Suprapubic skin (tissue), 4 donors: ENCODE results near the gene SCAI.

ENCODE experiments used
- CTCF ChIP-seq, 2 donors: fragments of 200-600 bp in 1 of 2; fragments of 450-650 bp in 1 of 2; sonication (generic) in 1 of 2; IDR thresholded peaks; one replicate each; pipeline ENCODE4 v1.5.1; 2016 to 2019; ENCODE audit warnings: antibody characterized with exemption in 2 of 2, mild to moderate bottlenecking in 1 of 2, moderate library complexity in 1 of 2
- POLR2A ChIP-seq, 2 donors: fragments of 450-650 bp; IDR thresholded peaks; one replicate each; pipeline ENCODE4 v1.6.1; 2017; ENCODE audit warnings: antibody characterized with exemption in 2 of 2, mild to moderate bottlenecking in 2 of 2, moderate library complexity in 2 of 2
- POLR2AphosphoS5 ChIP-seq, 3 donors: sonication (generic); formaldehyde crosslinking; IDR thresholded peaks; one replicate each; pipeline ENCODE4 v1.6.1; 2017; ENCODE audit warnings: antibody characterized with exemption in 3 of 3

- TF ChIP-seq CTCF (IDR thresholded peaks at IDR 0.05): no peak
- no peak for TF ChIP-seq POLR2A (IDR thresholded peaks at IDR 0.05)
- TF ChIP-seq POLR2AphosphoS5 (IDR thresholded peaks at IDR 0.05): no peak
These were observed 39.4 kb downstream of the SCAI start for GRCh38 chr9:125103770-125104460.
